H1 (cell line): ENCODE measurements around the gene DCXR. TPM values are rescaled to one million over a fixed set of nuclear protein-coding genes. Genes with fewer than 3 reads are reported as not detected.

ENCODE experiments used
- CTCF ChIA-PET: fragments of 300-600 bp; sonication (Branson Sonifier 250); formaldehyde crosslinking; loops from one replicate; lab custom pipeline; 2021; ENCODE audit not compliant: partially characterized antibody; lab: Charles Lee
- POLR2A ChIA-PET: fragments of 300-600 bp; sonication (Branson Sonifier 250); formaldehyde crosslinking; loops from one replicate; lab custom pipeline; 2021; ENCODE audit warnings: inconsistent platforms; ENCODE audit not compliant: partially characterized antibody; lab: Charles Lee
- DNase-seq, 2 experiments: peaks; one replicate each; pipeline versions ENCODE4 v3.0.0 to v3.0.0-alpha.2; 2010 to 2022; ENCODE audit warnings: low spot score in 2 of 2, low read depth in 1 of 2, mixed read lengths in 1 of 2
- FAIRE-seq: peaks from 2 replicates; lab custom pipeline; 2011; peaks lifted over from hg19 to GRCh38; lab: Jason Lieb, UNC
- H2AFZ ChIP-seq: 2 replicates; pipeline ENCODE4 v1.8.1; 2012; ENCODE audit warnings: low read length, inconsistent platforms
- H2AK5ac ChIP-seq: 2 replicates; pipeline ENCODE4 v1.6.1; 2013; ENCODE audit warnings: low read depth, low read length
- H2BK120ac ChIP-seq: replicated peaks from 2 replicates; pipeline ENCODE3; 2013; ENCODE audit warnings: low read depth, low read length, inconsistent platforms
- H2BK12ac ChIP-seq: 2 replicates; pipeline ENCODE4 v1.6.1; 2013; ENCODE audit warnings: low read depth, low read length
- H2BK15ac ChIP-seq: 2 replicates; pipeline ENCODE4 v1.6.1; 2013; ENCODE audit warnings: low read length
- H2BK20ac ChIP-seq: 2 replicates; pipeline ENCODE4 v1.6.1; 2013; ENCODE audit warnings: low read length
- H2BK5ac ChIP-seq: 2 replicates; pipeline ENCODE4 v1.6.1; 2013; ENCODE audit warnings: low read depth, low read length
- H3K14ac ChIP-seq: 2 replicates; pipeline ENCODE4 v1.6.1; 2013; ENCODE audit warnings: inconsistent platforms; ENCODE audit not compliant: insufficient read length
- H3K18ac ChIP-seq: 2 replicates; pipeline ENCODE4 v1.6.1; 2013; ENCODE audit warnings: low read length; ENCODE audit errors: extremely low read depth
- H3K23ac ChIP-seq: 2 replicates; pipeline ENCODE4 v1.6.1; 2013; ENCODE audit warnings: inconsistent platforms; ENCODE audit not compliant: insufficient read length
- H3K23me2 ChIP-seq: 2 replicates; pipeline ENCODE4 v1.6.1; 2013; ENCODE audit warnings: low read depth, low read length
- H3K27ac ChIP-seq: 2 replicates; pipeline ENCODE4 v1.6.1; 2011; ENCODE audit warnings: low read depth, low read length, inconsistent platforms
- H3K27me3 ChIP-seq, 4 experiments: replicated peaks in 1 of 4; 1 replicate in 1 of 4; 2 replicates in 3 of 4; pipeline versions ENCODE4 v1.6.1 to v1.8.1; 2011 to 2013; ENCODE audit warnings: low read length in 3 of 4, mild to moderate bottlenecking in 3 of 4, inconsistent platforms in 2 of 4, mixed read lengths in 2 of 4, moderate library complexity in 1 of 4; ENCODE audit not compliant: control insufficient read depth in 3 of 4, insufficient read depth in 3 of 4; ENCODE audit errors: extremely low read depth in 1 of 4
- H3K36me3 ChIP-seq, 4 experiments: 2 replicates each; pipeline versions ENCODE4 v1.6.1 to v1.8.1; 2011 to 2013; ENCODE audit warnings: mild to moderate bottlenecking in 4 of 4, low read length in 3 of 4, moderate library complexity in 2 of 4, control low read depth in 1 of 4, inconsistent platforms in 1 of 4; ENCODE audit not compliant: insufficient read depth in 4 of 4, control insufficient read depth in 2 of 4
- H3K4ac ChIP-seq: replicated peaks from 2 replicates; pipeline ENCODE3; 2013; ENCODE audit warnings: low read length, low read depth, mixed read lengths, inconsistent platforms; ENCODE audit not compliant: insufficient read length
- H3K4me1 ChIP-seq, 4 experiments: replicated peaks in 1 of 4; 1 replicate in 1 of 4; 2 replicates in 3 of 4; pipeline versions ENCODE4 v1.6.1 to v1.8.1; 2011 to 2013; ENCODE audit warnings: low read length in 3 of 4, inconsistent platforms in 2 of 4, mixed read lengths in 1 of 4; ENCODE audit not compliant: insufficient read depth in 4 of 4, control insufficient read depth in 3 of 4
- H3K4me2 ChIP-seq, 2 experiments: 2 replicates each; pipeline versions ENCODE4 v1.6.1 to v1.8.1; 2011 to 2013; ENCODE audit warnings: low read depth in 2 of 2, low read length in 2 of 2, control low read depth in 1 of 2, inconsistent platforms in 1 of 2, mild to moderate bottlenecking in 1 of 2; ENCODE audit not compliant: insufficient read depth in 1 of 2
- H3K4me3 ChIP-seq, 4 experiments: fragments of 200-600, 300-600 bp in 1 of 4; sonication (generic), shearing (Covaris generic), sonication (Bioruptor Twin) in 1 of 4; 2 replicates each; pipeline versions ENCODE4 v1.5.1 to v1.8.1; 2011 to 2016; ENCODE audit warnings: low read length in 4 of 4, low read depth in 3 of 4, control low read depth in 2 of 4, inconsistent platforms in 2 of 4, mild to moderate bottlenecking in 2 of 4, mixed read lengths in 1 of 4, moderate library complexity in 1 of 4; ENCODE audit not compliant: insufficient read depth in 2 of 4; ENCODE audit errors: extremely low read depth in 1 of 4
- H3K56ac ChIP-seq: replicated peaks from 2 replicates; pipeline ENCODE3; 2013; ENCODE audit warnings: low read depth, mild to moderate bottlenecking, mixed read lengths, low read length, inconsistent platforms; ENCODE audit not compliant: insufficient read length
- H3K79me1 ChIP-seq: 2 replicates; pipeline ENCODE4 v1.6.1; 2013; ENCODE audit warnings: low read depth, low read length, control low read depth
- H3K79me2 ChIP-seq, 2 experiments: 2 replicates each; pipeline versions ENCODE4 v1.6.1 to v1.8.1; 2012 to 2013; ENCODE audit warnings: low read length in 2 of 2, mild to moderate bottlenecking in 2 of 2, inconsistent platforms in 1 of 2; ENCODE audit not compliant: insufficient read depth in 2 of 2, control insufficient read depth in 1 of 2
- H3K9ac ChIP-seq, 4 experiments: replicated peaks in 1 of 4; 1 replicate in 1 of 4; 2 replicates in 3 of 4; pipeline versions ENCODE4 v1.6.1 to v1.8.1; 2011 to 2013; ENCODE audit warnings: low read depth in 3 of 4, low read length in 3 of 4, control low read depth in 2 of 4, mild to moderate bottlenecking in 2 of 4, moderate library complexity in 2 of 4, inconsistent platforms in 1 of 4; ENCODE audit errors: extremely low read depth in 1 of 4
- H3K9me3 ChIP-seq, 2 experiments: 2 replicates each; pipeline versions ENCODE4 v1.6.1 to v1.8.1; 2012 to 2013; ENCODE audit warnings: mild to moderate bottlenecking in 2 of 2, moderate library complexity in 2 of 2, control low read depth in 1 of 2, inconsistent platforms in 1 of 2, low read depth in 1 of 2, low read length in 1 of 2, mixed read lengths in 1 of 2; ENCODE audit not compliant: insufficient read depth in 2 of 2
- H4K20me1 ChIP-seq, 2 experiments: replicated peaks in 1 of 2; 2 replicates each; pipeline versions ENCODE3 to v1.8.1; 2011 to 2013; ENCODE audit warnings: inconsistent platforms in 2 of 2, low read length in 2 of 2, mild to moderate bottlenecking in 1 of 2; ENCODE audit not compliant: insufficient read depth in 2 of 2, control insufficient read depth in 1 of 2
- H4K5ac ChIP-seq: 2 replicates; pipeline ENCODE4 v1.6.1; 2013; ENCODE audit warnings: low read length, low read depth, mixed read lengths, inconsistent platforms; ENCODE audit not compliant: insufficient read length
- H4K8ac ChIP-seq: 2 replicates; pipeline ENCODE4 v1.8.0; 2013; ENCODE audit warnings: mild to moderate bottlenecking, moderate library complexity, low read length, inconsistent platforms; ENCODE audit not compliant: insufficient read depth; ENCODE audit errors: extremely low read depth
- H4K91ac ChIP-seq: replicated peaks from 2 replicates; pipeline ENCODE3; 2013; ENCODE audit warnings: low read length, mixed read lengths, inconsistent platforms; ENCODE audit not compliant: insufficient read length
- CHD2 ChIP-seq: IDR thresholded peaks from 2 replicates; pipeline ENCODE4 v1.6.1; 2012; ENCODE audit warnings: low read length, improper control_type of control experiment
- KDM4A ChIP-seq: IDR thresholded peaks from one replicate; pipeline ENCODE4 v1.7.1; 2012; ENCODE audit warnings: low read depth, mild to moderate bottlenecking, moderate library complexity, low read length, inconsistent platforms; ENCODE audit not compliant: severe bottlenecking
- SP1 ChIP-seq: IDR thresholded peaks from 2 replicates; pipeline ENCODE4 v1.6.1; 2011; ENCODE audit warnings: low read depth, low read length
- TBP ChIP-seq: IDR thresholded peaks from 2 replicates; pipeline ENCODE4 v1.6.1; 2011; ENCODE audit warnings: low read depth, low read length, improper control_type of control experiment
- WGBS, 2 experiments: shearing (Covaris generic) in 1 of 2; methylation state at CpG; one replicate each; pipeline versions ENCODE4 v1.1.6 to v1.1.7; 2013 to 2015; ENCODE audit warnings: low lambda C conversion rate in 2 of 2, mixed read lengths in 2 of 2, inconsistent platforms in 1 of 2, low coverage in 1 of 2, missing lambda C conversion rate in 1 of 2; ENCODE audit not compliant: insufficient replicate concordance in 2 of 2, insufficient coverage in 1 of 2, insufficient read length in 1 of 2; ENCODE audit errors: extremely low coverage in 1 of 2, missing lambda C conversion rate in 1 of 2; 5-methylcytosine and 5-hydroxymethylcytosine counted together
- polyA plus RNA-seq, 7 experiments: library from polyadenylated mRNA; depleted of rRNA in 3 of 7; stranded (reverse) in 5 of 7; unstranded in 2 of 7; fragments of >200 nt in 5 of 7; fragments of 200-250 nt in 2 of 7; gene quantifications; 1 replicate in 5 of 7; 2 replicates in 1 of 7; 4 replicates in 1 of 7; pipeline versions ENCODE4 v1.2.1 to v1.2.3, GENCODE V29; 2011 to 2013; ENCODE audit warnings: missing spikeins in 2 of 7, mixed read lengths in 2 of 7
- total RNA-seq: library from RNA; stranded (reverse); fragmentation: NEBNext Ultra II Directional; extraction: Animal tissue kit (Norgen Biotek cat#: 25700); gene quantifications from 2 replicates; pipeline ENCODE4 v1.2.1, GENCODE V29; 2021

DCXR gene
- total and polyA plus RNA-seq, 2 of the 8 experiments (the other 6 are each of a cell fraction or from before 2014, with no cell fraction given), result 96.3 to 212 TPM

- Histone ChIP-seq H3K14ac (no peak overlapping the region), H4K8ac (no peak overlapping the region), H3K18ac (no peak overlapping the region), H3K9ac (no peak overlapping the region), H2BK20ac (no peak overlapping the region), H3K27me3 (no peaks in the 10 kb centered on the region; a peak in 1 of 7 replicates), H3K4me3 (no peak overlapping the region), H2BK12ac (no peak overlapping the region), H3K56ac (no peak overlapping the region), H3K9me3 (no peaks in the 10 kb centered on the region), H4K20me1 (peaks cover 2 to 12% of the 10 kb centered on the region in 2 experiments), H4K5ac (no peak overlapping the region), H3K79me1 (peaks cover 3% of the 10 kb centered on the region; the same call in 1 of the 2 replicates), H2BK120ac (no peak overlapping the region), H3K27ac (no peak overlapping the region), H3K4me1 (peaks cover 3 to 13% (median 7%) of the 10 kb centered on the region in 4 experiments; a peak in 6 of 7 replicates), H3K4ac (no peak overlapping the region), H4K91ac (no peak overlapping the region), H3K23me2 (peaks cover 13% of the 10 kb centered on the region; the same call in 1 of the 2 replicates), H2AFZ (no peak overlapping the region), H3K4me2 (no peak overlapping the region), H3K79me2 (peaks cover 0 to 2% of the 10 kb centered on the region in 2 experiments; a peak in 1 of 4 replicates), H3K23ac (no peak overlapping the region), H2AK5ac (no peak overlapping the region), H3K36me3 (no peaks in the 10 kb centered on the region; a peak in 1 of 8 replicates), H2BK15ac (no peak overlapping the region), H2BK5ac (no peak overlapping the region)
- DNase-seq, result no peak
- 77% methylated on average over 15 of the region's 23 CpGs; no CpG with 5 or more reads in 1 of the 2 experiments for WGBS, 2 experiments
- POLR2A ChIA-PET, result interaction anchor here (0.7 to 1.8 kb wide), 9 partner anchors 15 to 195 kb away, joined by 3 to 8 read pairs (median 4); no protein-coding TSS in a partner anchor
- CTCF ChIA-PET, result interaction anchor here (1.2 to 1.9 kb wide), 6 partner anchors 14 to 171 kb away, joined by 3 to 11 read pairs (median 4); no protein-coding TSS in a partner anchor
- peak; percentile 16; the same call in 1 of the 2 replicates for TF ChIP-seq TBP
- 0 out of 2 replicates have a peak, but pooled peaks have one; percentile 37 for TF ChIP-seq CHD2
- TF ChIP-seq SP1, result peak; percentile 95
- TF ChIP-seq KDM4A, result no peak
- no peak for FAIRE-seq
Observed at GRCh38 chr17:82034371-82035011, 3.0 kb downstream of the DCXR start.
